Measurements from ENCODE around the gene DIAPH1.

Gene DIAPH1

GRCh38 chr5:141560725-141561483, 57.9 kb downstream of the DIAPH1 start:
- peak; percentile 96 for DNase-seq (ENCODE audit: low spot score)

GRCh38 chr5:141560151-141560550, 58.6 kb downstream of the DIAPH1 start:
- DNase-seq (ENCODE audit: low spot score): peak; percentile 81

DNA sequence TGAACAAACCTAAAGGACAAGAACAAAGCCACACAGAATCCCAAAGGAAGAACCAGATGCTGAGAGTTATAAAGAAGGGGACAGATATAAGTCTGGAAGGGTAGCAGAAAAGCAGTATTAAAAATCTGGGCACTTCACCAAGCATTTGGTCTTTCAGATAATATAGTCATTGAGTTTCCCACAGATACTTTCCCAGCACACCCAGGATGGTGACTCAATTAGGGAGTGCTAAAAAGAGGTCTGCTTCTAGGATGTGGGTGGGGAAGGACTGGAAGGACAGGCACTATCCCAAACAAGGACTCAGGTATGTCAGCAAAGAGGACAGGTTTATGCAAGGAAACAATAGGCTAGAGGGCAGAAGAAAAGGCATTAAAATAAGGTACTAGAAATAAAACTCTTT, 59.3 kb downstream of the DIAPH1 start:
- DNase-seq (ENCODE audit: low spot score): no peak

GRCh38 chr5:141558150-141558549, 60.6 kb downstream of the DIAPH1 start:
- DNase-seq (ENCODE audit: low spot score): no peak

DNA sequence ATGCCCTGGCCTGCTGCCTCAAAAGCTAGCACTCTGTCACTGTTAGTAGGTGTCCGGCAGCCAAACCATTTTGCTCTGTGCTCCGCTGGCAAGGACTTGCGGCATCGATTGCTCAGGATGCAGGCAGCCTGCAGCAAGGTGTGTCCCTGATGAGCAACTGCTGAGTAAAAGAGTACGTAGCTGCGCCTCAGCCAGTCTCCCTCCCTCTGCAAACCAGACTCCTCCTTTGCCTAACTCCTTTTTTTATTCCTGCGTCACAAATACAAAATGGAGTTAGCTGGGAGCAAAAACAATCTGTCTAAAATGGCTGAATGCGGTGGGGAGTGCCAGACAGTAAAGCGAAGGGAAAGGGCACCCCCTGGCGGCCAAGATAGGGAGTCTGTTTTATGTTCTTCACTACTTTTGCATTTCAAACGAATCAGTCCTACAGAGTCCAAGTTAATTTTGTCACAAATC, 61.1 kb downstream of the DIAPH1 start:
- DNase-seq (ENCODE audit: low spot score): peak; percentile 97

- DNase-seq (ENCODE audit: low spot score): no peak
Measured at GRCh38 chr5:141547921-141548320, 70.9 kb downstream of the DIAPH1 start.

DNA sequence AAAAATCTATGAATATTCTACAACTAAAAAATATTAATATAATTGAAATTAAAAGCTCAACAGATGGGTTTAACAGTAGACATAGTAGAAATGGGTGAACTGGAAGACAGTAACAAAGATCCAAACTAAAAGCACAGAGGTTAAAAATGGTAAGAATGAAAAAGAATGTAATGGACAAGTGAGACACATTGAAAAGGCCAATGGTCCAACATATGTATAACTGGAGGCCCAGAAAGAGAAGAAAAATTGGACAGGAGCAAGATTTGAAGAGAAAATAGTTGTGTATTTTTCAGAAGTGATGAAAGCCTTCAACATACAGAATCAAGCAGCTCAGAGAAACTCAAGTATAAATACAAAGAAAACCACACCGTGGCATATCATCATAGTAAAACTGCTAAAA, 71.3 kb downstream of the DIAPH1 start:
- no peak for DNase-seq (ENCODE audit: low spot score)

DNA sequence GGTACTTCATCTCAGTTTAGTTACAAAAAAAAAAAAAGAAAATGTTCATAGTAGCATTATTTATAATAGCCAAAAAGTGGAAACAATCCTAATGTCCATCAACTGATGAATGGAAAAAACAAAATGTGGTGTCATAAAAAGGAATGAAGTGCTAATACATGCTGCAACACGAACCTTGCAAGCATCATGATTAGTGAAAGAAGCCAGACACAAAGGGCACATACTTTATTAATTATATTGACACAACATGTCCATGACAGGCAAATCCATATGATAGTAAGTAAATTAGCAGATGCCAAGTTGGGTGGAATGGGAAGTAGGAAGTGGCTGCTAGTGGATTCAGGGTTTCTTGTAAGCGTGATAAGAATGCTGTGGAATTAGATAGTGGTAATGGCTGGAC, 75.7 kb downstream of the DIAPH1 start:
- no peak for DNase-seq (ENCODE audit: low spot score)

DNA sequence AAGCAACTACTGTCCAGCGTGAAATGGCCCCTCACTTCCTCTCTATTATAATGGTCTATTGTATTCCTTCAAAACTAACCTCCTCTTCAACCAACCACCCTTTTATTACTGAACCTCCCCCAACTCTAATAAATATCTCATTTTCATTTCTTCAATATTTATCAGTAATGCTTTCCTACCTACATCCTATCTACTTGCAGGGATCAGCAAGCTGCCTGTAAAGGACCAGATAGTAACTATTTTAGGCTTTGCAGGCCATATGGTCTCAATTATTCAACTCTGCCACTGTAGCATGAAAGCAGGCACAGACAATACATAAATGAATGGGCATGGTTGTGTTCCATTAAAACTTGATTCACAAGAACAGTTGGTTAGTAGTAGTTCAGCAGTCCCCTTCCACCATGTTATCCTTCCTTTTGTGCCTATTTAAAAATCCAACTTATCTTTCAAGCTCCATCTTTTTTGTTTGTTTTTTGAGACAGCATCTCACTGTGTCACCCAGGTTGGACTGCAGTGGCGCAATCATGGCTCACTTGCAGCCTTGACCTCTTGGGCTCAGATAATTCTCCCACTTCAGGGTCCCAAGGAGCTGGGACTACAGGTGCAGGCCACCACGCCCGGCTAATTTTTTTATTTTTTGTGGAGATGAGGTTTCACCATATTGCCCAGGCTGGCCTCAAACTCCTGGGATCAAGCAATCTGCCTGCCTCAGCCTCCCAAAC, 84.1 kb downstream of the DIAPH1 start:
- DNase-seq (ENCODE audit: low spot score): no peak

DNA sequence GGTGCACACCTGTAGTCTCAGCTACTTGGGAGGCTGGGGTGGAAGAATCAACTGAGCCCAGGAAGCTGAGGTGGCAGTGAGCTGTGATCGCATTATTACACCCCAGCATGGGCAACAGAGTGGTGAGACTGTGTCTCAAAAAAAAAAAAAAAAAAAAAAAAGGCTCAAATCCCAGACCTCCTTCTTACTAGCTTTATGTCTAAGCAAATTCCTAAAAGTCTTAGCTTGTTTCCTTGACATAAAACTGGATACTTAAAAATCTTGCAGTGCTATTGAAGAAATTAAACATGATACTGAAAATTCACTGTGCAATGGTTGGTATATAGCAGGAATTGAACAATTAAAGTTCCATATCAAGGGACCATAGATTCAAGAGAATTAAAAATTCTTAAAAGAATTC, 84.9 kb downstream of the DIAPH1 start:
- no peak for DNase-seq (ENCODE audit: low spot score)

- no peak for DNase-seq (ENCODE audit: low spot score)
Measured at GRCh38 chr5:141532726-141533125, 86.1 kb downstream of the DIAPH1 start.

- no peak for DNase-seq (ENCODE audit: low spot score)
Measured at GRCh38 chr5:141529873-141530272, 88.9 kb downstream of the DIAPH1 start.

DNA sequence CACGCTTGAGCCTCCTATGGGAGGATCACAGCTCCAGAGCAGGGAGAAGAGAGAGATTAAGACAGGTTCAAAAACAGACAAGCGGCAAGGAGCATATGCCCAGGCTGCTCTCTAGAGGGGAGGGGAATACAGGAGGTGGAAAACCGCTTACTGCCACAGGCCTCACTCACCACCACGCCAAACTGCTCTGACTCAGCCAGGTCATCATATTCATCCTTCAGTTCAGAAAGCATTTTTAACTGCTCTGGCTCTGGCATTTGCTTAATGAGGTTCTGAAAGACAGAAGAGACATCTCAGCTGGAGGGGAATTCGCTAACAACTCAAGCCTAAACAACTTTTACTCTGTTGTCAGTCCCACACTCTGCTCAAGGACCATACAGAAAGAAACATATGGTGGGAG, 89.8 kb downstream of the DIAPH1 start:
- no peak for DNase-seq (ENCODE audit: low spot score)

DNA sequence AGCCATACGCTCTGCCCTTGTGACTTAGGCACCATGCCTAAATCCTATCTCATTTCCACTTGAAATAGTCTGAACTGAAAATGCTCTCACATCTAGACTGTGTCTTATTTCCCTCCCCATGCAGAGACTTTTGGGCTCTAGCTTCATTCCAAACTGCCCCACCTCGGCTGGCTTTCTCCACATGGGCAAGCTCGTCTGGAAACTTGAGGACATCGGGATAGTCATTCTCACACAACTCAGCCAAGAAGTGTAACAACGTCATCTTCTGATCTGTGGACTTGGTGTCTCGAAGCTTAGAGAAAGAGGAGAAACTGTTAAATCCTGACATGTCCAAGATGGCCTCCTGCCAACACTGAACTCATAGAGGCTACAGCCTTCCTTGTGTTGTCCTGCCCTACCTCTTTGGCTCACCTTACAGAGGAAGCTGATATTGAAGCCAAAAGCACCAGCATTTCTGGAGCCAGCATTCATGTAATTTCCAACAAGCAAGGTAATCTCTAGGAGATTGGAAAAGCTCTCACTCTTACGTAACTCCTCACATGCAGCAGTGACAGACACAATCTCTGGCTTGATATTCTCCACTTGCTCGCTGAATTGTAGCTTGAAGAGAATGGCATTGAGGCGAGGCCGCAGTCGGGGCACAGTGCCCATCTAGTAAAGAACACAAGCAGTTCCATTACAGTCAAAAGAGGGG, 90.4 kb downstream of the DIAPH1 start:
- peak; percentile 95 for DNase-seq (ENCODE audit: low spot score)

DNA sequence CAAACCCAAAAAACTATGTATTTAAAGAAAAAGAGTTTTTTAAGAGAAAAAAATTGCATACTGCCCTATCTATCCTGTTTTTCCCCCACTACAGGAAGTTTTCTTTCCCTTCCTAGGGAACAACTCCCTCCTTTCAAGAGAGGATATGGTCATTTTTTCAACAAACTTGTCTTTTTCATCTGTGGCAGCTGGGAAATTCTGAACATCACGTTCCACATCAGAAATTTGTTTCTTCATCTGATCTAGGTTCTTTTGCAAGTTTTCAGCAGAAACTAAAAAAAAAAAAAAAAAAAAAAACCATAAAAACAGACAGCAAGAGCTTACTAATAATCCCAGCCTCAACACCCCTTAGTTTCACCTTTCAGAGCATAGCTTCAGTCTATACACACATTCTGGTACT, 91.4 kb downstream of the DIAPH1 start:
- DNase-seq (ENCODE audit: low spot score): no peak

DNA sequence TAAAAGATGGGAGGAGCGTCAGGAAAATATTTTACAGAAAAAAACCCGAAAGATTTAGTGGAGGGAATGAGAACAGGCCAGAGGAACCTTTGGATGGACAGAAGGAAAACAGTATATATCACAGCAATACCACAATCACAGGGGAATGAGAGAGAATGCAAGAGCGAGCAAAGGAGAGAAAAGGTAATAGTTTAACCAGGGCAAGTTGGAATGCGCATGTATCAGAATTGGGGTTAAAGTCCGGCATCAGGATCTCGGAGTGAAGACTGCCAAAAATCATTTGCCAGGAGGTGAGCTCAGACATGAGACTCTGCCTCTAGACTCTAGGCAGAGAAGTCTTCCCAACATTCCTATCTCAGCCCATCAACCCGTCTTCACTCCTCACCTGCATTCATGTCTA, 93.1 kb downstream of the DIAPH1 start:
- DNase-seq (ENCODE audit: low spot score): no peak

GRCh38 chr5:141524604-141525597, 93.9 kb downstream of the DIAPH1 start:
- DNase-seq (ENCODE audit: low spot score): peak; percentile 99

- no peak for DNase-seq (ENCODE audit: low spot score)
Measured at GRCh38 chr5:141523991-141524390, 94.8 kb downstream of the DIAPH1 start.

GRCh38 chr5:141522301-141522700, 96.5 kb downstream of the DIAPH1 start:
- DNase-seq (ENCODE audit: low spot score): no peak

- DNase-seq (ENCODE audit: low spot score): no peak
Measured at GRCh38 chr5:141521244-141521781, 97.5 kb downstream of the DIAPH1 start.

Measured in cerebellar cortex (tissue), 1 donor.